C1 segment of cervical spinal cord (tissue), 14 donors: Measurements from ENCODE around the gene DOCK4.
A peak's percentile ranks its signal among the peaks of the same experiment; 100 is the strongest.

Experiments
- DNase-seq, 14 donors: peaks; one replicate each; lab custom pipeline; 2025; lab: John Stamatoyannopoulos, UW

Gene DOCK4

DNA sequence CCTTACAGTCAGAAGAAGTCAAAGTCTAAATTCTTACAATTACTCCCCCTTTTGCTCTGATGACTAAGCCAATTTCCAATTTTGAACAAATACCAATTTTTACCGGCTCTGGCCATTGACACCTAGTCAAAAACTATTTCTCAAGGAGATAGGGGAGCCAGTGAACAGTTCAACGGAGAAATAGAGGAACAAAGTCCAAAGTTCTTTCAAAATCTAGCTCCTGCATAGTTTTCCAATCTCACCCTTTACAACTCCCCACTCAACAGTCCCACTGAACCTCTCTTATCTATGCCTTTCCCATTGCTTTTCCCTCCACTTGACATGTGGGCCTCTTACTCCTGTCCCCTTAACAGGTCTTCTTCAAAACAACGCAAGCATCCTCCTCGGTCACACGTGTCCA is 192.9 kb downstream of the DOCK4 start:
- no peak for DNase-seq

DNA sequence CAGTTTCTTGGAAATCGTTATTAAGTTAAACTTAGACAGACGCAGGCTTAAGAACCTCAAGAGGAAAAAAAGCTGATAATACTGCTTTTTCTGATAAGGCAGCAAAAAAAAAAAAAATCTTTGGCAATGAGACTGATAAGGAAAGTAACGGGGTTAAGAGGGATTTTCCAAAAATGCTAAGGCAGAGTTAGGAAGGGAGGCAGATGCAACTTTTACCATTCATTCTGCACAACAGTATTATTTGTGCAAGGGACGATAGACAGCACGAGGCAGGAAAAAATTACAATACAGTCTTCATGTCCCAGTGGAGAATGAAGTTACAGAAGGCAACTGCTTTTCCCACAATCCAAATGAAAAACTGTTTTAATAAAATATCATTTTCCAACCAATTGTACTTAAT is 194.0 kb downstream of the DOCK4 start:
- no peak for DNase-seq

DNA sequence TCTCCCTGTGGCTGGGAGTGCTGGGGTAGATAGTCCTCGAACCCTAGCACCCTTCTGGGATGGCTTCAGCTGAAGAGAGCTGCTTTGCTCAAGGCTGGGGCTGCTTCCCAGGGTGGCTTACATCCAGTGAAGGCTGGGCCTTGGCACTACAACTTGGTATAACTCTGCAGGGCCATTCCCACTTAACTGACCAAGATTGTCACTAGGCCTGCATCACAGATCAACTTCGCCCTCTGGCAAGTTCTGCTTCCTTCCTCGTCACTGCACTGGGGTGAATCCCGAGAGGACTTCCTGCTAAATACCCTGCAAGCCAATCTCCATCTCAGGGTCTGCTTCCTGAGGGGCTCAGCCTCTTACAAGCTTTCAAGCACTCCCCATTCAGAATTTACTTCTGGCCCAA is 195.2 kb downstream of the DOCK4 start:
- peak in 2 of 14 donors; percentile 9 to 20 for DNase-seq

DNA sequence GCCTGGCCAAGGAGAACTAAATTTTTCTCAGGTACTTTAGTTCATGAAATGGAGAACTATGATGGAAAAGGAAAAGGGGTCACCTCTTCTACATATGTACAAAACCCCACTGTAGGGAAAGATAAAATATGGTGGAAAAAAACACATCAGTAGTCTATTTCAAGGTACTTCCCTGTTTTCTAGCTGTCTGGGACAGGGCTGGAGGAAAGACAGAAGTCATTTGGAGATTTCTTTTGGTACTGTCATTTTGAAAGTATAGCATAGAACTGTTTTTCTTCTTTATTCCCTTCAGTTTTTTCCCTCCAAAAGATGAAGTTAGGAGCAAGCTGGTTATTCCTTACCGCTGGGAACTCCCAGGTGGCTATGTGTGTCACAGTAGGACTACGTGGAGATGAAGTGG is 196.1 kb downstream of the DOCK4 start:
- no peak for DNase-seq

DNA sequence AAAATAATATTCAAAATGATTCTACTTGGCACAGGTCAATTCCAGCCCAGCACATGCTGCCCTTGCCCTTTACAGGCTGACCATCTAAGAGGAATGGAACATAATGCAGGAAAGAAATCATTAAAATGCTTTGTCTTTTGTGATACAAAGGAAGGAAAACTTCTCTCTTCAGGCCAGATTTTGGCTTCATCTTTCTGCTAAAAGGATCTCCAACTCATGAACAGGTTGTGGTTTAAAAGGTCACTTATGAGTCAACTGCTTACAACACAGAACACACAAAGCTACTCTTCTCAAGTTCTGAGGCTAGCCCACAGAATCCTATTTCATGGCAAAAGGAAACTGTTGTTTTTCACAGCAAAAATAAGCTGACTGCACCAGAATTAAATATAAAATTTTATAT is 197.1 kb downstream of the DOCK4 start:
- no peak for DNase-seq

DNA sequence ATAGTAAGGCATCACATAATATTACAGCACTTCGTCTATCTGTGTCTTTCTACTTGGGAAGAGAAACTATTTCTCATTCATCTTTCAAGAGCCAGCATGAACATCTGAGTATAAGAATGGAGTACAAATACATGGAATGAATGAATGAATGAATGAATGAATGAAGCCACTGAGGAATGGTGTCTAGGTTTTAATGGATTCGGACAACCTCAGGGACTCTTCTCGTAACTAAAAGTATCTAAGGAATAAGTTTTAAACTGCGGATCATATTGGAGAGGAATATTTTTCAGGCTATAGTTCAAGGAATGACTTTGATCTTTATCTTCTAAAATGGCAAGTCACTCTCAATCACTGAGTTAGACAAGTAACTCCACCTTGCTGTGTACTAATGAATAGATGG is 199.0 kb downstream of the DOCK4 start:
- no peak for DNase-seq

DNA sequence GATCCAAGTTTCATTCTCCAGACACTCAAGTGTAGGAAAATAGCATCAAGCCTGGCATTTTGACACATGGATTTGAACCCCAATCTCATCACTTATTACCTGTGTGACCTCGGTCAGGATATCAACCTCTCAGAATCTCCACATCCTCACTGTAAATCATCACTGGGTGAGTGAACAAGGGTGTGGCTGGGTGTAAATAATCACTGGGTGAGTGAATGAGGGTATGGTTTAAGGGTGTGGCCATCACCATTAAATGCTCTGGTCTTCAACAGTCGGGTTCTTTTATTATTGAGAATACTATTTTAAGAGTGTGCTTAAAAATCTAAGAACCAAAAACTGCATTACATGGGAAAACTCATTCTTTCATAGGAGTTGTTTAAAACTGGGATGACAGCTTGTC is 200.1 kb downstream of the DOCK4 start:
- DNase-seq, result no peak

DNA sequence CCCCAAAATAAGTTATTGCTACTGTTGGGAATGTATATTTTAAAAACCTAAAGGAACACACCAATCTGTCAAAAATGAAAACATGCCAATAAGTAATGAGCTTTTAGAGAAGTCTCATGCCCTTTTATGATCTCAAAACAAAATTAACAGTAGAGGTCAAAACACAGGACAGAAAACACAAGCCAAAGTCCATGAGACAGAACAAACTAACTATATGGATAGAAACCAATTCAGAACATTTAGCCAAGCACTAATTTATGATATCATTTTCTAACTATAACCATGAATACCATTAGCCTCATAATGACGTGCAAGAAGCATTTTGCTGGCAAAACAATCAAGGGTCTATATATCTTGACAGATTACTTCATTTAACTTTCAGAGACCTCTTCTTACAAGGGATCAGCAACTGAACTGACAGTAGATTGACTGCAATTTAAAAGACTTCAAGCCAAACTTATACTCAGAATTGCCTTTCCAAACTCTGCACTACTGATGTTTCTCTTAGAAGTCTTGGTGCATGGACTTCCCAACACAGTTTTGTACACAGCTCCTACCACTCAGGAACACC is 200.9 kb downstream of the DOCK4 start:
- no peak for DNase-seq

DNA sequence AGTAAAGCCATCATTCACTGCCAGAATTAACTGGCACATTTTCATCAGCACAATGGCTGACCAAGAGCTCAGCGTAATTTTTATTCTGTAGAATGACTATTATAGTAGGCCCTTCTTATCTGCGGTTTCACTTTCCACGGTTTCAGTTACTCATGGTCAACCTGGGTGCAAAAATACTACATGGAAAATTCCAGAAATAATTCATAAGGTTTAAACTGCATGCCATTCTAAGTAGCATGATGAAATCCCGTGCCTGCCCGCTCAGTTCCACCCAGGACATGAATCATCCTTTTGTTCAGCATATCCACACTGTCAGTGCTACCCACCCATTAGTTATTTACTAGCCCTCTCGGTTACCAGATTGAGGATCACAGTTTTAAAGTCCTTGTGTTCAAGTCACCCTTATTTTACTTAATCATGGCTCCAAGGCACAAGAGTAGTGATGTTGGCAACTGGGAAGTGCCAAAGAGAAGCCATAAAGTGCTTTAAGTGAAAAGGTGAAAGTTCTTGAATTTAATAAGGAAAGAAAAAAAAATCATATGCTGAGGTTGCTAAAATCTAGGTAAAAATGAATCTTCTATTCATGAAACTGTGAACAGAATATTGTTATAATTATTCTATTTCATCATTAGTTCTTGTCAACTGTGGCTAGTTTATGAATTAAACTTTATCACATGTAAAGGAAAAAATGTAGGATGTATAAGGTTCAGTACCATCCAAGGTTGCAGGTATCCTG is 204.9 kb downstream of the DOCK4 start:
- peak in 3 of 14 donors; percentile 23 to 33 (median 24) for DNase-seq

DNA sequence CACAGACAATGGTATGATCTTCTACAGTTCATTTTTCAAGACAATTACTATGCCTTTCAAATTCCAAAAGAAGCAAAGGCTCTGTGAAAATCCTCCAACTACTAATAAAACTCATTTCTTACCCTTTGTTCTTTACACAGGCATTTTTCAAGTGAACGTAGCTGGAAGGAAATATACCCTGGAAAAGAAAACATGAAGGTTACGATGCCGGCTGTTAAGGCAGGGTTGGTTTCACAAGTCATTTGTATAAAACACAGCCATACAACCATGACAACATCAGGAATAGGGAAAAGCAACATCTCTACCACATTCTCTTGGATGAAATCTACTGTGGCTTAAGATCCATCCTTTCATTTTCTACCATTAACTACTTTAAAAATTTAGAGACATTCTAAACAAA is 207.9 kb downstream of the DOCK4 start:
- DNase-seq, result no peak

DNA sequence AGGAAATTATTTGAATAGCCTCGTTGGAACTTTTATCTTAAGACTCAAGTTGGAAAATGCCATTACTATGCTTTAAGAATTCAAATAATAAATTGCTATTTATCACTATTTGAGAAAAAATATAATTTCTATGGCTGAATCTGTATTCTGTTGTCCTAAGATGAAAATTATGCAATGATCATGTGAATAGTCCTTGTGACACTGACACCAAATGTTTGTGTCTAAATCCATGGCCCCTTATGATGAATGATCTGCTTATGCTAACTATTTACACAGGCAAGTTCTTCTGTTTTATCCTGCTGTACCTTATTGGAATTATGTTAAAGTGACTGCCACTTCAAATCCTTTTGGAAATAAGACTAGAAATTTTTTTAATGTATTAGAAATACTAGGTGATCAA is 208.7 kb downstream of the DOCK4 start:
- no peak for DNase-seq

DNA sequence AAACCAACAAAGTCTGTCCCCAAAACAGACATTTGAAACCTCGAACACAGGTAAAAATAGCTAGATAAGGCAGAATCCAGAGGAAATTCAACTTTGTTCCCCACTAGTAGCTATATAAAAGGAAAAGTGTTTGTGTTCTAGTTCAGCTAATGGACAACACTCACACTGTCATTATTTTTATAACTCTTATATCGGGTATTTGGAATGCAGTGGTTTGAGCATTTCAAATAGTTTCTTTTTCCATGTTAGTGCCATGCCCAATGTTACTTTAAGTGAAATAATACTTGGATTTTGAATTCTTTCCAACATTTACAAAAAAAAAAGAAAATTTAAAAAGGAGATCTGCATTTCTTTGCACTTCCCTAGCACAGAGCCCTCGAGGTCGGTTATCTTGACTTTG is 213.6 kb downstream of the DOCK4 start:
- DNase-seq, result no peak

DNA sequence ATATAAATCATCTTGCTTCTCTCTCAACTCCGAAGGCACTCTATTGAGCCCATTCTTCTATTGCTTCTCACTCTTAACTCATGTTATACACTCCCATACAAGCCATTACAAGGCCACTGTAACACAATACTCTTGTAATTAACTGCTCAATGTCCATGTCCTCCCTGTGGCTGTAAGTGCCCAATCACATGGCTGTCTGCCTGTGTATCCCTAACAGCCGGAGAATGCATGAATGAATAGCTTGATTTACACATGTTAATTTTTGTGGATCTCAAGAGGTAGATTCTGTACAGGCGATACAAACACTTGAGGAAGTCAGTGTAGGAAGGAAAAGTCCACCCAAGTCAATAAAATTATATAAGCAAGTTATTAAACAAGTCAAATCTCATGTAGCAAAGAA is 215.6 kb downstream of the DOCK4 start:
- no peak for DNase-seq

DNA sequence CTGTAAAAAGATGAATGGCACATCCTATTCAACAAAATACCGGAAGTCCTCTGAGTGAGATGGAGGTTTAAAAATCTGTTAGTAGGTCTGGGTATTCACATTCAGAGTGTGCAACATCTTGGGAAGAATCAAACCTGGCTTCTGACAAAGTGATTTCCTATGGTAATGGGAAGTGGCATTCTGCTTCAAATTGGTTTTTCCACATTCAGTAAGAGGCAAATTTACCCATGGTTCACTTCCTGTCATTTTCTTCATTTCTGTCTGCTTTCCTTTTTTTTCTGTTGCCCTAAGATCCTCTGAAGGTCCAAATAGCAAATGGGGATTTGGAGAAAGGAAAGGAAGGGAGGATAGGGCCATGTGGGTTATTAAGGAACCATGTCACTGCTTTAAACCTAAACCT is 218.3 kb downstream of the DOCK4 start:
- DNase-seq, result no peak

DNA sequence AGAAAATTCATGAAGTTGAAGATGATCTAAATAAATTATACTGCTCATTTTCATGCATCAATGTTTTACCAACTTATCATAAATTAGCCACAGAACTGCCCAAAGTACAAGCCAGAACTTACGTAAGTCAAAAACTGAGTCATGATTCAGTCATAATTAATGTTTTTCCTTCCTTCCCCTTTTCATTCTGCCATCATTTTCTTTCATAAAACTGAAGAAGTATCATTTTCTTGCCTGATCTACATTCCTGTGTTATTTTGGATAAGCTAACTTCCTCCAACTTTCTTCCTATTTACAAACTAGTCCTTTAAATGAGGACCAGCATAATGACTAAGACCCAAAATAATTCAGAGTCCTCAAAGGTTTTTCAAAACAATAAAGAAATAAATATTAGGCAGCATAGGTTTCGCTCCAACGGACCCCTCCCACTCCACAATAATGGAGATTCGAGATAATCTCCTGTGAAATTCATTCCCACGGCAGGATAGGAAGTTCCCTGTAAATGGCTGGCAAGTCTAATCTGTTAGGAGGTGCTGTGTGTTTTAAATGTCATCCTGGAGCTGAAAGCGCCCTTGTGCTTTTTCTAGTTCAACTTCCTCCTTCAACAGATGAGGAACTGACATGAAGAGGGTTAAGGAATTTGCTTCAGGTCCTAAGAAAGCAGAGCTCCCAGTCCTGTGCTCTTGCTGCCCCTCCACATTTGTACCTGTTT is 218.9 kb downstream of the DOCK4 start:
- no peak for DNase-seq

DNA sequence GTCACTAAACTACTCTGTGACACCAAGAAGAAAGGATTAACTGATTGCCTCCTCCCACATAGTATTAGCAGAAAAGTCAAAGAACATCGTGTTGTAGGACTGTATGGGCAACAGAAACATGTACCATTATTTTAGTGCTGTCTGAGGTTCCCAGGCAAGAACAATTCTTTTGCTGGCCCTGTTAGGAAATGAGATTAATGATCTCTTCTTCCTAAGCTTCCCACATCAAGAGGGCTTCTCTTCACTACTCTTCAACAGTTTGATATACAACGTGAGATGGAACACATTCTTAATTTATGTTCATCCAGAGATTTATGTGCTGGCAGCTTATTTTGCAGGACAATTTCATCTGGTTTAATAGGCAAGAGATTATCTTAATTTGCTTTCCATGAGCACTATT is 219.6 kb downstream of the DOCK4 start:
- DNase-seq, result no peak

DNA sequence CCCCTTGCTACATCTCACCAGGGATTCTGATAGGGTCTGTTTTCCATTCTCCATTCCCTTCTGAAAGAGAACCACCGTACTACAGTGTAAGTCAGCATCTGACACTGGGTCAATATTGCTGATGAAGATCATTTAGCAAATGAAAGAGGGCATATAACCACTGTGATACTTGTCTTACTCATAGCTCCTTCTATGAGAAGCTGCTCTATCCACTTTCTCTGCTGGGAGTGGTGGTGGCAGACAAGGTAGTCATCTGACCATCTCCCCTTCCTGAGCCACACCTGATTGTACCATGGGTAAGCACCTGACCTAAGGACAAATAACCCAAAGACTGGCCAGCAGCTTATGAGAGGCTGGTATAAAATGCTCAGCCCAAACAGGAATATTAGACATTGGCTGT is 220.4 kb downstream of the DOCK4 start:
- DNase-seq, result no peak

DNA sequence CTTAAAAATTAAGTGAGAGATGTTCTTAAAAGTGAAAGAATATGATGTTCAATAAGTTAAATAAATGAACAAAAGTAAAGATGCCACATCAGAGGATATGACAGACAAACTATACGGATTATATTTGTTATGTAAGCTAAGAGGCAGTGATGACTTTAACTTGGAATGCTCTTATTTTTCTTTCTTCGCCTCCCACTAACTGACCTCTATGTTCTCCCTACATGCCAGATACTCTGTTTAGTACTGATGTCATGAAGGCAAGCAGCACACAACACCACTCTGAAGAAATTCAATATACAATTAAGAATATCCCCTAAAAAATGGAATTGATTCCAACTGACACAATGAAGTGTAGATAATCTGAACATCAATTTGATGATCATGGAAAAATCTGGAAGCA is 223.4 kb downstream of the DOCK4 start:
- no peak for DNase-seq

DNA sequence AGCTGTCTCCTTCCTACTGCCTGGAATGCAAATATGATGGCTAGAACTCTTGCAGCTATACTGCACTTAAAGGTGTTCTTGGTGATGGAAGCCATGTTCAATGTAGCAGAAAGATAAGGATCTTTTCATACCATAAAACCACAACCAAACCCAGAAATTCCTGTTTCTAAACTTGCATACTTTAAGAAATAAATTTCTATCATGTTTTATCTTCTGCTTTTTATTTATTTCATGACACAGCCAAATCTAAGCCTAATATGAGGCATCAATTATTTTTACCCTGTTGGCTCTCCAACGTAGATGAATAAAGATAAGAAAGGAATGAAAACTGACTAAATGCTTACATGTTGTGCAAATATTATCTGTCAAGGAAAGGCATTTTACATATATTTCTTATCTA is 224.1 kb downstream of the DOCK4 start:
- DNase-seq, result no peak

DNA sequence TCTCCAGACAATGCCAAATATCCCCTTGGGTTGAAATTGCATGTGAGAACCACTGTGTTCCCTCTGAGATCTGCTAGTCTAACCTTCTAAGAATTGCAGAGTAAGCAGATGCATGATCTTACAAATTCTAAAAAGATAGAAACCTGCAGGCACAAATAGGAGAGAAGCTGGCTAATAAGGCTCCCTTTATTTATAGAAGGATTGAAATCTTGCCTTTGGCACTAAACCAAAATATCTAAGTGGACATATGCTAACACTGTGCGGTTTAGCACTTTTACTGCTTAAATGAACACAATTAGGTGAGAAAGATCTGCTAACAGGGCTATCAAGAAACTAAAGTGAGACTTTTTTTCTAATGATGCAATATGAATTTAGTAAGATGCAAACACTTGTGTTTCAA is 225.5 kb downstream of the DOCK4 start:
- DNase-seq, result peak in 1 of 14 donors; percentile 40

DNA sequence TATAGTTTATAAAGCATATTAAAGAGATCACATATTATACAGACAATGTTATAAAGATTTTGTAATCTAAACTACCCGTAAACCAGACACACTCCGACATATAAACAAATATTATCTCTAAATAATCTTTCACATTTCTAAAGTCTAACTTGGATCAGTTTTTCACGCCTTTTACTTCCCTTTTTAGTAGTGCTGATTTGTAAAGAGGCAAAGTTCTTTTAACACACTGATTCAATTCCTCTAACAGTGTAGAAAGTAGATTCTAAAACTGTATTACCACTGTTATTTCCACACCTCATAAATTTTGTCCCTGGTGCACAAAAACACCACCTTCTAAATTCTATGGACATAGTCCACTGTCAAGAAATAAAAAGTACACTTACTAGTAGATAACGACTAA is 230.9 kb downstream of the DOCK4 start:
- DNase-seq, result no peak

DNA sequence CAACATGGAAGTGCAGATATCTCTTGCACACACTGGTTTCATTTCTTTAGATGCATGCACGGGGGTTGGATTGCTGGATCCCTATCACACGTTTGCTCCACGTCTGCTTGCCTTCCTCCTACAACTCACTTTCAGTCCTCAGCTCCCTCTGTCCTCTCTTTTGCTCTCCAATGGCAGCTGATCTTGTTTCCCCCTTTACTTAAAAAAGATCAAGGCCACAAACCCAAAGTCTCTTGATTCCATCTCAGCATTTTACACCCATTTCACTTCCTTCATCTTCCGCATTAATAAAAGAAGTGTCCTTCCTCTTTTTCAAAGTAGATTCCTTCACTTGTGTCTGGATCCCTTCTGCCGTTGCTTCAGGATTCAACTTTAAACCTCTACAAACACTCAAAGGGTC is 245.2 kb downstream of the DOCK4 start:
- DNase-seq, result peak in 1 of 14 donors; percentile 18

DNA sequence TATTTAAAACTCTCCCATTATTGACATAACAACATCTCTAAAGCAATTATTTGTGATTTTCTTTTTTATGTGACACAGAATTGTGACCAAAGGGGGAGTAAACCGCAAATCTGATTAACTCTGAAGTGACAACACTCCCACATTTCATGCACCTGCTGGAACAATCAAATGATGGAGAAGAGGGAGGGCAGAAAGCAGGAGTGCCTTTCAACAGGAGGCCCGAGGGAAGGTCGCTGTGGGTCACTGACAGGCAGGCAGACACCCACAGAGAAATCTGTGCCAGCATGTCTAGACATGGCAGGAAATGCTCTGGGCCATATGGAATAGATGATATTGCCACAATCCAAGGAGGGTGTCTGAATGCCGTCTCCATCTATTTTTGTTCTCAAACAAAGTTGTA is 247.3 kb downstream of the DOCK4 start:
- DNase-seq, result peak in 2 of 14 donors; percentile 6 to 20
